GM21723 (cell line): ENCODE measurements around the gene DMRTB1.

Source experiments
- ATAC-seq: cut with Tn5 transposase; IDR thresholded peaks from one replicate; pipeline ENCODE4 v1.9.1; 2021; ENCODE audit warnings: mild to moderate bottlenecking, moderate library complexity; ENCODE audit not compliant: unreplicated experiment

Gene DMRTB1

GRCh38 chr1:53462769-53463501, 3.7 kb downstream of the DMRTB1 start:
- ATAC-seq: no peak

- ATAC-seq: no peak
These were observed 5.0 kb downstream of the DMRTB1 start for GRCh38 chr1:53463961-53464899.

- ATAC-seq: no peak
These were observed 6.1 kb downstream of the DMRTB1 start for GRCh38 chr1:53465023-53465957.

GRCh38 chr1:53467391-53467790, 8.2 kb downstream of the DMRTB1 start:
- ATAC-seq: no peak

GRCh38 chr1:53468374-53468773, 9.2 kb downstream of the DMRTB1 start:
- ATAC-seq: no peak

- ATAC-seq: no peak
These were observed 10.2 kb downstream of the DMRTB1 start for GRCh38 chr1:53469373-53469772.

- ATAC-seq: no peak
These were observed 11.0 kb downstream of the DMRTB1 start for GRCh38 chr1:53470155-53470554.

- ATAC-seq: no peak
These were observed 11.4 kb downstream of the DMRTB1 start for GRCh38 chr1:53470584-53470983.

- no peak for ATAC-seq
These were observed 11.8 kb downstream of the DMRTB1 start for GRCh38 chr1:53471000-53471399.

- no peak for ATAC-seq
These were observed 14.3 kb downstream of the DMRTB1 start for GRCh38 chr1:53473463-53473862.

GRCh38 chr1:53475664-53476063, 16.5 kb downstream of the DMRTB1 start:
- ATAC-seq: no peak

- no peak for ATAC-seq
These were observed 17.4 kb downstream of the DMRTB1 start for GRCh38 chr1:53476579-53476978.

GRCh38 chr1:53477651-53478501, 18.7 kb downstream of the DMRTB1 start:
- no peak for ATAC-seq

GRCh38 chr1:53478502-53478818, 19.3 kb downstream of the DMRTB1 start:
- no peak for ATAC-seq

- ATAC-seq: no peak
These were observed 21.5 kb downstream of the DMRTB1 start for GRCh38 chr1:53480678-53481077.

GRCh38 chr1:53481456-53481855, 22.3 kb downstream of the DMRTB1 start:
- no peak for ATAC-seq

GRCh38 chr1:53482441-53483153, 23.4 kb downstream of the DMRTB1 start:
- ATAC-seq: no peak

GRCh38 chr1:53483170-53483569, 24.0 kb downstream of the DMRTB1 start:
- ATAC-seq: no peak

- ATAC-seq: no peak
These were observed 24.5 kb downstream of the DMRTB1 start for GRCh38 chr1:53483656-53484055.
